Brain microvascular endothelial cell (primary cell): ENCODE data around the gene POLR2H.
A peak's percentile ranks its signal among the peaks of the same experiment; 100 is the strongest.

Experiments used
- DNase-seq: peaks from one replicate; pipeline ENCODE4 v3.0.0-alpha.2; 2020
- H3K27ac ChIP-seq: fragments of 250-450 bp; sonication (Bioruptor Pico); 2 replicates; pipeline ENCODE4 v1.5.1; 2020; ENCODE audit warnings: mild to moderate bottlenecking, moderate library complexity
- H3K27me3 ChIP-seq: fragments of 250-450 bp; sonication (Bioruptor Pico); replicated peaks from 2 replicates; pipeline ENCODE4 v1.5.1; 2020; ENCODE audit warnings: mild to moderate bottlenecking
- H3K36me3 ChIP-seq: fragments of 250-450 bp; sonication (Bioruptor Pico); replicated peaks from 2 replicates; pipeline ENCODE4 v1.5.1; 2020; ENCODE audit warnings: mild to moderate bottlenecking
- H3K4me3 ChIP-seq: 2 replicates; pipeline ENCODE4 v1.5.1; 2011; ENCODE audit warnings: low read depth, mild to moderate bottlenecking, control low read depth, low read length, moderate library complexity
- in situ Hi-C: cut with HindIII; loops from 2 replicates; pipeline ENCODE4 v1.10.0; 2017; ENCODE audit warnings: low sequenced_read_pairs, low pct_ligation_motif_present
- TF ChIP-seq, protein P1 (sequence below): IDR thresholded peaks from 2 replicates; pipeline ENCODE4 v1.5.1; 2011; ENCODE audit warnings: low read depth, mild to moderate bottlenecking, moderate library complexity, low read length, control low read depth, inconsistent platforms; ENCODE audit errors: missing control alignments

POLR2H gene

DNA sequence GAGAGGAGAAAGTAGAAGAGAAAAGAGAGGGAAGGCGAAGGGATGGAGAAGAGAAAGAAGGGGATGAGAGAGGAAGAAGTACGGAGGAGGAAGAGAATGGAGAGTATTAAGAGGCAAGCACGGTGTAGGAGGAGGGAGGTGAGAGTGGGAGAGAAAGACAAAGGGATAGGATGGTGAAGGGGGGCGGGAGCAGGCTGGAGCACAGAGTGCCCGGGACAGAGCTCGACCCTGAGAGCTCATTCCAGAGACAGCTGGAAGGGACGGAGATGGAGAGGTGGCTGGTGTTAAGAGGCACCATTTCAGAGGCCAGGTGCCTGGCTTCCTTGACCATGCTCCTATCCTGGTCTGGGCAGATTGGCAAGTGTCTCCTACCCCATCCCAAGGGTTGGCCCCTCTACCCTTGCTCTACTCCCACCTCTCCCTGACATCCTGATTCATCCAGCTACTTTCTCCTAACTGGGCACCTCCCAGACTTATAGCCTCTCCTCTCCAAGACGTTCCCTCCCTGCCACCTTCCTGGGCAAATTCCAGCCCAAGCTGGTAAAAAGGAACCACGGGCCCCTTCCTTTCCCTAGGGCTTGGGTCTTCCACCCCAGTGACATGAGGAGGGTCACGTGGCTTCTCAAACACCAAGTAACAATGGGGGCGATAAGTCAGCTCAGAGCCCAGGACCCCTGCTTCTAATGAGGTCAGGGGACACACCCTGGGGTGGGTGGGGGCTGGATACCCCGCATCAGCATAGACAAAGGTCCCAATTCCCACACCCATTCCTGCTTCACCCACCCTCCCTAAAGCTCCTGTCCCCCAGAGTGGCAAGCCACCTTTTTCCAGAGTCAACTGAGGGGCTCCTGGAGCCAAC is 1.2 kb upstream of the POLR2H start:
- in situ Hi-C loops: loop anchor here (25.0 kb wide), 1 partner anchor 177 kb away; no protein-coding TSS in a partner anchor
- TF ChIP-seq, protein P1, sequence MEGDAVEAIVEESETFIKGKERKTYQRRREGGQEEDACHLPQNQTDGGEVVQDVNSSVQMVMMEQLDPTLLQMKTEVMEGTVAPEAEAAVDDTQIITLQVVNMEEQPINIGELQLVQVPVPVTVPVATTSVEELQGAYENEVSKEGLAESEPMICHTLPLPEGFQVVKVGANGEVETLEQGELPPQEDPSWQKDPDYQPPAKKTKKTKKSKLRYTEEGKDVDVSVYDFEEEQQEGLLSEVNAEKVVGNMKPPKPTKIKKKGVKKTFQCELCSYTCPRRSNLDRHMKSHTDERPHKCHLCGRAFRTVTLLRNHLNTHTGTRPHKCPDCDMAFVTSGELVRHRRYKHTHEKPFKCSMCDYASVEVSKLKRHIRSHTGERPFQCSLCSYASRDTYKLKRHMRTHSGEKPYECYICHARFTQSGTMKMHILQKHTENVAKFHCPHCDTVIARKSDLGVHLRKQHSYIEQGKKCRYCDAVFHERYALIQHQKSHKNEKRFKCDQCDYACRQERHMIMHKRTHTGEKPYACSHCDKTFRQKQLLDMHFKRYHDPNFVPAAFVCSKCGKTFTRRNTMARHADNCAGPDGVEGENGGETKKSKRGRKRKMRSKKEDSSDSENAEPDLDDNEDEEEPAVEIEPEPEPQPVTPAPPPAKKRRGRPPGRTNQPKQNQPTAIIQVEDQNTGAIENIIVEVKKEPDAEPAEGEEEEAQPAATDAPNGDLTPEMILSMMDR: no peak
- Histone ChIP-seq H3K4me3 (peak overlapping the region; percentile 82), H3K27ac (no peak overlapping the region), H3K36me3 (no peaks in the 10 kb centered on the region), H3K27me3 (no peaks in the 10 kb centered on the region)
- no peak for DNase-seq

DNA sequence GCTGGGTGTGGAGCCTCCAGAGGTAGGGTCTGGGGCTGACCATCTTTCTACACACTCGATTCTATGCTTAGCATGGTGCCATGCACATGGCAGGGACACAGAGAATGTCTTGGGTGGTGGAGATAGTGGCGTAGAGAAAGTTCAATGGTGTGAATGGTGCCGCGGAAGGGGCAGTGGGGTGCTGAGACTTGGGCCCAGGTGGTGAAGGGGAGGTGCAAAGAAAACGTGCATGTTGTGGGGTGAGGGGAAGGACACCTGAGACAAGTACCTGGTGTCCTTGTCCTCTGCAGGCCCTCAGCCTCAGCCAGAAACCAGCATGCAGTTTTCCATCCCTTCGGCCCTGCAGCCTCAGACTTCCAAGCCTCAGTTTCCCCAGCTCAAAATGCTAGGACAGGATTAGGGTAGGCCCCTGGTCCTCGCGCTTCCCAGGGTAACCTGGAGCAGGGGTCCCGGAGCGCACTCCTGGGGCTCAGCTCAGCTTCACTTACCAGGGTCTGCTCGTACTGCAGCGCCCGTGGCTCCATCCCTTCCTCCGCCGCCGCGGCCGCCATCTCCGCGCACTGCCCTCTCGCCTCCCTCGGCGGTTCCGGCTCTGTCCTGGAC is 480 bp upstream of the POLR2H start:
- in situ Hi-C loops: loop anchor here (25.0 kb wide), 1 partner anchor 176 kb away; no protein-coding TSS in a partner anchor
- Histone ChIP-seq H3K27ac (no peak overlapping the region), H3K27me3 (no peaks in the 10 kb centered on the region), H3K36me3 (peaks cover 1% of the 10 kb centered on the region), H3K4me3 (peak overlapping the region; percentile 82)
- TF ChIP-seq, protein P1: no peak
- no peak for DNase-seq

DNA sequence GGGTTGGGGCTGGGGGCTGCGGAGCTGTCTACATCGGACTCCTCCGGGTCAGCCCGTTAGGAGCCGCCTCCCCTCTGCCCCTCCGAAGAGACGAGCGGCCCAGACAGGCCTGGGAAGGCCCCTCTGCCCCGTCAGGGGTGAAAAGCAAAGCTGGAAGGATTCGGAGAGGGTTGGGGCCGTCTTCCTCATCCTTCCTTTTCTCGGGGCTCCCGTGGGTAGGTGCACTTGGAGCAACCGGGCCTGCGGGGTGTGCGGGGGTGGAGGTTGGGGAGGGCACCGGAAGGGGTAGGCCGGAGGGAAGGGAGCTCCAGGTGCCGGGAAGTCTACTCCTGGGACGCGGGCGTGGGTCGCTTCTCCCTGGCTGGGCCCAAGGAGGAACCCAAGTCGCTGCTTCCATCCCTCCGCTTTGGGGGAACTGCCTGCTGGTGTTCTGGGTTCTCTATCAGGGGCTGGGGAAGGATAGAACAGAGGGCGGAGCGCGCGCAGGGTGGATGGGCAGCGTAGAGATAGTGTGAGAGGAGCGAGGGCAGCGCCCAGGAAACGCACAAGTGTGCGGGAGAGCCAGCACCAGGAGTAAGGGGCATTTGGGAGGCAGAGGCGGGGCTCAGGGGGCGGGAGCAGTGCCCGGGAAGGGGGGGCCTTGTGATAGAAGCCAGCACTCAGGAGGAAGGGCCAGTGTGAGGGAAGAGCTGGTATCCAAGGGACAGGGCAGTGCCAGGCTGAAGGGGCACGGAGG is 590 bp downstream of the POLR2H start:
- Histone ChIP-seq H3K36me3 (peaks cover 9% of the 10 kb centered on the region), H3K27ac (peak overlapping the region; percentile 98), H3K4me3 (peak overlapping the region; percentile 82), H3K27me3 (no peaks in the 10 kb centered on the region)
- TF ChIP-seq, protein P1: no peak
- in situ Hi-C loops: loop anchor here (25.0 kb wide), 1 partner anchor 175 kb away; no protein-coding TSS in a partner anchor
- peak; percentile 34 for DNase-seq

DNA sequence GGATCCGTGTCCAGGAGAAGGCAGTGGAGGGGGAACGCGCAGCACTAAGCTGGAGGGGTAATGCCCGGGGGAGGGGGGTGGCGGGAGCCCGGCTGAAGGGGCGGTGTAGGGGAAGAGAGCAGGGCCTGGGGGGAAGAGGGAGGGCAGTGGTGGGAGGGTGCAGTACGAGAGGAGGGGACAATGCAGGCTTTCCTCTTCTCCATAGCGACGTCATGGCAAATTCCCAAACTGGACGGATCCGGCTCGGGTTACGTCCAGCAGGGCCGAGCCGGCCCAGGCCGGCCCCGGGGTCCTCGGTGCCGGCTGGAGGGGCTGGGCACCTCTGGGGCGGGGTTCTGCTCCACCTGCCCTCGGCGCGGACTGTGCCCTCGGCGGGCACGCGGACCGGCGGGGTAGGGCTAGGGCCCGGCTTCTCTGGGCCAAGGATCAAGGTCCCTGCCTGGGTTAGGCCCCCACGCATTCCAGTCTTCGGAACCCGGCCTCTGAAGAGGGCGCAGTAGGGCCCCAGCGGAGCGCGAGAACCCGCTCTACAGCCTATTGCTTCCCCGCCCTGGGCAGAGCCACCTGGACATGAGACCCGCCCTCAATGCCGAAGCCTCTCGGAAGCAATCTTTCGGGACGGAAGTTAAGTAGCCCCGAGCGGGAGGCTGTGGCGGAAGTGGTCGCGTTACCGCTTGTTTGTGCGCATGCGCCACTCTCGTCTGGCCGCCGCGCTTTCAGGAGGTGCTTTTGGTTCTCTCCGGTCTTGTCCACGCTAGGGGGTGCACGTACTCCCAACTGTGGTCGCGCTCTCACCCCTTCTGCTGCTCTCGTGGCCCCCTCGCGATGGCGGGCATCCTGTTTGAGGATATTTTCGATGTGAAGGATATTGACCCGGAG is 1.4 kb downstream of the POLR2H start:
- Histone ChIP-seq H3K27ac (peak overlapping the region; percentile 98), H3K4me3 (peak overlapping the region; percentile 82), H3K27me3 (no peaks in the 10 kb centered on the region), H3K36me3 (peaks cover 10% of the 10 kb centered on the region)
- TF ChIP-seq, protein P1: peak; percentile 78
- in situ Hi-C loops: loop anchor here (25.0 kb wide), 1 partner anchor 174 kb away; no protein-coding TSS in a partner anchor
- DNase-seq: peak; percentile 96
